GM12874 (cell line): ENCODE measurements around the gene LRRC8B.

ENCODE experiments used
- CTCF ChIP-seq: IDR thresholded peaks from 2 replicates; pipeline ENCODE4 v1.5.1; 2011; ENCODE audit warnings: low read depth, mild to moderate bottlenecking, control low read depth, low read length, moderate library complexity; ENCODE audit not compliant: insufficient read depth

LRRC8B gene

GRCh38 chr1:89516055-89516454 lies 8.6 kb upstream of the LRRC8B start:
- no peak for TF ChIP-seq CTCF

- no peak for TF ChIP-seq CTCF
Measured at GRCh38 chr1:89518221-89518631, 6.4 kb upstream of the LRRC8B start.

- peak; percentile 54; the same call in 1 of the 2 replicates for TF ChIP-seq CTCF
Measured at GRCh38 chr1:89519779-89520358, 4.8 kb upstream of the LRRC8B start.

- no peak for TF ChIP-seq CTCF
Measured at GRCh38 chr1:89523572-89524368, 859 bp upstream of the LRRC8B start.

- TF ChIP-seq CTCF, result no peak
Measured at GRCh38 chr1:89525169-89525855, 683 bp downstream of the LRRC8B start.

- TF ChIP-seq CTCF, result no peak
Measured at GRCh38 chr1:89527256-89527655, 2.6 kb downstream of the LRRC8B start.

- no peak for TF ChIP-seq CTCF
Measured at GRCh38 chr1:89527750-89528381, 3.2 kb downstream of the LRRC8B start.
